ENCODE data around the gene DSCAM. TPM values are rescaled to one million over a fixed set of nuclear protein-coding genes. Genes with fewer than 3 reads are reported as not detected.

The DSCAM gene
- total RNA-seq, 2 experiments from 2014 or later: not detected

DNA sequence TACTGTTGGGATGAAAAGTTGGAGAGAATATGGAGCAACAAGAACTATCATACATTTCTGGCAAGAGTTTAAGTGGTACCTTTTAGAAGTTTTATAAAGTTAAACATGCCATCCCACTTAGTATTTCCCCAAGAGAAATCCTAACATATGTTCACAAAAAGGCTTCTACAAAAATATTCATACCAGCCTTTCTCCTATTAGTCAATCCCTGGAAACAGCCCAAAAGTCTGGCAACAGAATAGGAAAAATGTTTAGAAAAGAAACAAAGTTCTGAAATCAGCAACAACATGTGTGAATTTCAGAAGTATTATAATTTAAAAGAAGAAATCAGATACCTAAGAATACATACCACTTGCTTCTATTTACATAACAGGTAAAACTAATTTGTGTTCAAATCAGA, 271.0 kb downstream of the DSCAM start:
- ATAC-seq (no peak), DNase-seq (no peak)
- intact Hi-C loops (cut with micrococcal nuclease): no loop called here
- H3K4me3 Mint-ChIP-seq: no peak overlapping the region
- ChIA-PET CTCF (no interaction called here), POLR2A (no interaction called here)
- TF ChIP-seq, protein P1, sequence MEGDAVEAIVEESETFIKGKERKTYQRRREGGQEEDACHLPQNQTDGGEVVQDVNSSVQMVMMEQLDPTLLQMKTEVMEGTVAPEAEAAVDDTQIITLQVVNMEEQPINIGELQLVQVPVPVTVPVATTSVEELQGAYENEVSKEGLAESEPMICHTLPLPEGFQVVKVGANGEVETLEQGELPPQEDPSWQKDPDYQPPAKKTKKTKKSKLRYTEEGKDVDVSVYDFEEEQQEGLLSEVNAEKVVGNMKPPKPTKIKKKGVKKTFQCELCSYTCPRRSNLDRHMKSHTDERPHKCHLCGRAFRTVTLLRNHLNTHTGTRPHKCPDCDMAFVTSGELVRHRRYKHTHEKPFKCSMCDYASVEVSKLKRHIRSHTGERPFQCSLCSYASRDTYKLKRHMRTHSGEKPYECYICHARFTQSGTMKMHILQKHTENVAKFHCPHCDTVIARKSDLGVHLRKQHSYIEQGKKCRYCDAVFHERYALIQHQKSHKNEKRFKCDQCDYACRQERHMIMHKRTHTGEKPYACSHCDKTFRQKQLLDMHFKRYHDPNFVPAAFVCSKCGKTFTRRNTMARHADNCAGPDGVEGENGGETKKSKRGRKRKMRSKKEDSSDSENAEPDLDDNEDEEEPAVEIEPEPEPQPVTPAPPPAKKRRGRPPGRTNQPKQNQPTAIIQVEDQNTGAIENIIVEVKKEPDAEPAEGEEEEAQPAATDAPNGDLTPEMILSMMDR (IDR thresholded peaks at IDR 0.05): no peak
- H3K9me3 Mint-ChIP-seq: peaks cover 4% of the 10 kb centered on the region
- no peaks in the 10 kb centered on the region for H3K27me3 Mint-ChIP-seq
- no peak overlapping the region for H3K27ac Mint-ChIP-seq
- H3K4me1 Mint-ChIP-seq (ENCODE audit: low read depth): no peaks in the 10 kb centered on the region
- H3K36me3 Mint-ChIP-seq (ENCODE audit: low read depth): no peaks in the 10 kb centered on the region

DNA sequence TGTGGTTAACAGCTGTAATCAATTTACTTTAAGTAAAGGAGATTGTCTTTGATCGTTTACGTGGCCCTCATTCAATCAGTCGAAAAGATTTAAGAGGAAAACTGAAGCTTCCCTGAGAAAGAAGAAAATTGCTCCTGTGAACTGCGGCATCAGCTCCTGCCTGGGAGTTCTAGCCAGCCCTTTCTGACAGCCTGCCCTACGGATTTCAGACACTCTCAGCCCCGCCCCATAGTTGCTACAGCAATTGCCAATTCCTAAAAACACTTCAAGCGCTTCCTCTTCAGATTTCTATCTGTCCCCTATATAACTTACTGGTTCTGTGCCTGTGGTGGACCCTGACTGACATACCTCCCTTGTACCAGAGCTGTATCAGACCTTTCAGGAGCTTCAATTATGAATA, 277.6 kb downstream of the DSCAM start:
- peaks cover 7% of the 10 kb centered on the region for H3K9me3 Mint-ChIP-seq
- no peaks in the 10 kb centered on the region for H3K36me3 Mint-ChIP-seq (ENCODE audit: low read depth)
- POLR2A ChIA-PET: no interaction called here

DNA sequence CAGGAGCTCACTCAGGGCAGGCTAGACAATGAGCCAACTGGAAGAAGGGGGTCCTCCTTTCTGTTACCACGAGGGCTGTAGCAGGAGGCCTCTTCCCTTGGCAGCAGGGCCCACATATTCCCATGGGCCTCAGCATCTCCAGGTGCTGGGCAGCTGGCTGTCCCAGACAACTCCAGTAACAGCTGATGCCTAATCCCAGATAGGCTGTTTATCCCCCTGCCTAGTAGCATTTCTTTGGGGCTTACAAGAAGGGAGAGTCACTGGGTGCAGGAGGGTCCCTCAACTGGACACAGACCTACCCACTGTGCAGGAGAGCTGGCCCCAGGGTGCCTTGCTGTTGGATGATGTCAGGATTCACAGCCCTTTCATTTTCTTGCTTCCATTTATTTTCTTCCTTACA, 278.2 kb downstream of the DSCAM start:
- Mint-ChIP-seq H3K36me3 (ENCODE audit: low read depth) (no peaks in the 10 kb centered on the region), H3K4me3 (no peak overlapping the region), H3K27ac (no peak overlapping the region), H3K4me1 (ENCODE audit: low read depth) (no peaks in the 10 kb centered on the region), H3K27me3 (peaks cover 3% of the 10 kb centered on the region), H3K9me3 (peaks cover 7% of the 10 kb centered on the region)
- ATAC-seq: no peak
- no peak for DNase-seq
- intact Hi-C loops (cut with micrococcal nuclease): no loop called here
- ChIA-PET POLR2A (no interaction called here), CTCF (interaction anchor here (1.3 kb wide), 1 partner anchor 12 kb away, joined by 3 read pairs; no protein-coding TSS in a partner anchor)
- TF ChIP-seq, protein P1 (IDR thresholded peaks at IDR 0.05): no peak

More for the DNA sequence above, 277.6 kb downstream of the DSCAM start:
- TF ChIP-seq, protein P1 (IDR thresholded peaks at IDR 0.05): no peak
- no peak overlapping the region for H3K27ac Mint-ChIP-seq
- ATAC-seq: no peak
- peaks cover 3% of the 10 kb centered on the region for H3K27me3 Mint-ChIP-seq
- no peaks in the 10 kb centered on the region for H3K4me1 Mint-ChIP-seq (ENCODE audit: low read depth)
- CTCF ChIA-PET: interaction anchor here (1.3 kb wide), 1 partner anchor 11 kb away, joined by 3 read pairs; no protein-coding TSS in a partner anchor
- H3K4me3 Mint-ChIP-seq: no peak overlapping the region
- intact Hi-C loops (cut with micrococcal nuclease): no loop called here
- no peak for DNase-seq

DNA sequence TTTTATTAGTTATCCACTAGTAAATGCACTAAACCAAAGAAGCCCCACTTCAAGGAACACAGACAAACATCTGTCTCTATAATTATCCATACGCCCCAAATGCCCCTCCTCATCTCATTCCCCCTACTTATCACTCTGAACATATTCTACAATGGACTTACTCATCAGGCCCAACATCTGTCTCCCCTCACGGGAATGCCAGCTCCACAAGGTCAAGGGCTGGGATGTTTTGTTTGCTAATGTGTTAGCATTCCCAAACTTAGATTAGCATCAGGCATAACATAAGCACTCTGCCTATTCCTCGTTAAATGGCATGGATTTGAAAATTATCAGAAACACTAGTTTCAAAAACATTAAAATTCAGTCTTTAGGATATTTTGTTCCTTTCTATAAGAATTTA, 279.5 kb downstream of the DSCAM start:
- H3K4me1 Mint-ChIP-seq (ENCODE audit: low read depth): no peaks in the 10 kb centered on the region
- peaks cover 7% of the 10 kb centered on the region for H3K9me3 Mint-ChIP-seq
- DNase-seq: no peak
- TF ChIP-seq, protein P1 (IDR thresholded peaks at IDR 0.05): no peak
- H3K4me3 Mint-ChIP-seq: no peak overlapping the region
- ChIA-PET POLR2A (no interaction called here), CTCF (no interaction called here)
- peaks cover 3% of the 10 kb centered on the region for H3K27me3 Mint-ChIP-seq
- H3K27ac Mint-ChIP-seq: no peak overlapping the region
- intact Hi-C loops (cut with micrococcal nuclease): no loop called here
- ATAC-seq: no peak
- no peaks in the 10 kb centered on the region for H3K36me3 Mint-ChIP-seq (ENCODE audit: low read depth)

DNA sequence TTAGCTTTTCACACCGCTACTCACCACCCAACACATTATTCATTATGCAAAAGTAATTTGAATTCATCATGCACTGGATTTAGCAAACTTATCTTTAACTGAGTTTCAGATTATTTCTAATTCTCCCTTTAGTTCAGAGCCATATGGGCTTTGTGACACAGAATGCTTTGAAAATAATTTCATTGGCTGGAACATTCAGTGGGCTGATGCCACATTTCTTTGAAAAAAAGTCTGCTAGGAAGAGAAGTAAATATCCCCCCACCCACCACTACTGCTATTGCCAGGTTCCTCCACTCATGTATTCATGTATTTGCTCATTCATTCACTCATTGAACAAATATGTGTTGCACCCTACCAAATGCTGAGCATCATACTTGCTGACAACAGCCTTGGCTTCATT, 280.5 kb downstream of the DSCAM start:
- Mint-ChIP-seq H3K4me1 (ENCODE audit: low read depth) (no peaks in the 10 kb centered on the region), H3K27me3 (peaks cover 3% of the 10 kb centered on the region), H3K4me3 (no peak overlapping the region), H3K27ac (no peak overlapping the region), H3K9me3 (peaks cover 7% of the 10 kb centered on the region), H3K36me3 (ENCODE audit: low read depth) (no peaks in the 10 kb centered on the region)
- ChIA-PET CTCF (no interaction called here), POLR2A (no interaction called here)
- TF ChIP-seq, protein P1 (IDR thresholded peaks at IDR 0.05): no peak
- no peak for DNase-seq
- ATAC-seq: no peak
- intact Hi-C loops (cut with micrococcal nuclease): no loop called here

Measured in activated CD8-positive, alpha-beta T cell treated with anti-CD3 and anti-CD28 coated beads for 36 hours (primary cell).